Measurements from ENCODE around the gene QTRT2.

DNA sequence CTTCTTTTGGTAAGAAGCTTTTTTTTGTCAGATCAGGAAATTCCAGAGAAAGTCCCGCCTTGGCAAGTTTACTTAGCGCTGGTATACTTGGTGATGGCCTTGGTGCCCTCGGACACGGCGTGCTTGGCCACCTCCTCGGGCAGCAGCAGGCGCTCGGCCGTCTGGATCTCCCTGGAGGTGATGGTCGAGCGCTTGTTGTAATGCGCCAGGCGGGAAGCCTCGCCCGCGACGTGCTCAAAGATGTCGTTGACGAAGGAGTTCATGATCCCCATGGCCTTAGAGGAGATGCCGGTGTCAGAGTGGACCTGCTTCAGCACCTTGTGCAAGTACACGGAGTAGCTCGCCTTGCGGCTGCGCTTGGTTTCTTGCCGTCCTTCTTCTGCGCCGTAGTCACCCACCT, 46.6 kb downstream of the QTRT2 start:
- TF ChIP-seq EZH2 (IDR thresholded peaks at IDR 0.05; ENCODE audit: insufficient read depth, poor library complexity, severe bottlenecking) (no peak), EZH2phosphoT487 (IDR thresholded peaks at IDR 0.05; ENCODE audit: insufficient read depth, low read depth) (no peak)

Data from GM23248 (cell line).